Thymus (tissue), 11 donors: Measurements from ENCODE around the gene YPEL5. TPM values are rescaled to one million over a fixed set of nuclear protein-coding genes. Genes with fewer than 3 reads are reported as not detected.
A peak's percentile ranks its signal among the peaks of the same experiment; 100 is the strongest.

Experiments
- DNase-seq, 9 donors: peaks; one replicate each; pipeline ENCODE4 v3.0.0-alpha.2; 2013; ENCODE audit warnings: low spot score in 9 of 9, low read depth in 6 of 9, missing footprints in 1 of 9
- H3K27ac ChIP-seq, 2 donors: one replicate each; pipeline ENCODE4 v1.5.1; 2013; ENCODE audit warnings: control low read depth in 1 of 2, low read depth in 1 of 2, low read length in 1 of 2, mild to moderate bottlenecking in 1 of 2, moderate library complexity in 1 of 2
- H3K27me3 ChIP-seq, 2 donors: one replicate each; pipeline ENCODE4 v1.5.1; 2013; ENCODE audit warnings: low read length in 1 of 2; ENCODE audit not compliant: control insufficient read depth in 2 of 2, insufficient read depth in 1 of 2
- H3K36me3 ChIP-seq, 2 donors: one replicate each; pipeline ENCODE4 v1.5.1; 2013; ENCODE audit warnings: low read length in 1 of 2, mild to moderate bottlenecking in 1 of 2, moderate library complexity in 1 of 2; ENCODE audit not compliant: control insufficient read depth in 2 of 2, insufficient read depth in 2 of 2
- H3K4me1 ChIP-seq, 2 donors: one replicate each; pipeline ENCODE4 v1.5.1; 2013; ENCODE audit warnings: low read length in 2 of 2; ENCODE audit not compliant: control insufficient read depth in 2 of 2, insufficient read depth in 2 of 2
- H3K4me3 ChIP-seq, 2 donors: one replicate each; pipeline ENCODE4 v1.5.1; 2013; ENCODE audit warnings: low read length in 2 of 2, control low read depth in 1 of 2, mild to moderate bottlenecking in 1 of 2
- H3K9me3 ChIP-seq, 2 donors: one replicate each; pipeline ENCODE4 v1.5.1; 2013; ENCODE audit warnings: low read length in 1 of 2, mild to moderate bottlenecking in 1 of 2; ENCODE audit not compliant: control insufficient read depth in 2 of 2, insufficient read depth in 1 of 2
- WGBS: extraction: QIAGEN DNeasy Blood & Tissue Kit; methylation state at CpG from one replicate; pipeline ENCODE4 v1.1.7; 2013; 5-methylcytosine and 5-hydroxymethylcytosine counted together
- polyA plus RNA-seq: library from polyadenylated mRNA; stranded (reverse); fragments of 200-250 nt; gene quantifications from one replicate; pipeline ENCODE4 v1.2.3, GENCODE V29; 2013
- total RNA-seq: library from RNA; stranded (reverse); fragments of 120-200 nt; gene quantifications from one replicate; pipeline ENCODE4 v1.2.4, GENCODE V29; 2013
- donor health status: healthy.

The YPEL5 gene
- total and polyA plus RNA-seq, 2 donors: 77.3 to 133 TPM

DNA sequence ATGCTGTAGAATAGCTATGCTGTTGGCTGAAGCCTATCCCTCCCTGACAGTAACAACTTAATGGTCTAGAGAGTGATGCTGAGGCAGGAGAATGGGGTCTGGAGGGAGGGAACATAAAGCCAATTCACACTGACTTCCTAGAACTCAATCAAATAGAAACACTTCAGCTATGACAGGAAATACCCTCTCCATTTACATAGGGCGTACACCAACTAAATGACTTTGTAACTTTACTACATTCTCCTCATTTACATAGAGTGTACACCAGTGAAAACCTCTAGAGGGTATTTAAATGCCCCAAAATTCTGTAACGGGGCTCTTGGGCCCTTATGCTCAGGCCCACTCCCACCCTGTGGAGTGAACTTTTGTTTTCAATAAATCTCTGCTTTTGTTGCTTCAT, 41.5 kb downstream of the YPEL5 start:
- H3K9me3 ChIP-seq: peaks cover 0 to 1% of the 10 kb centered on the region in 2 donors
- no peak for DNase-seq
- 93% methylated on average over 2 of the region's 2 CpGs for WGBS
- H3K27me3 ChIP-seq: no peaks in the 10 kb centered on the region
- H3K4me1 ChIP-seq: no peaks in the 10 kb centered on the region
- no peak overlapping the region for H3K4me3 ChIP-seq
- H3K36me3 ChIP-seq: no peaks in the 10 kb centered on the region
- H3K27ac ChIP-seq: no peak overlapping the region

DNA sequence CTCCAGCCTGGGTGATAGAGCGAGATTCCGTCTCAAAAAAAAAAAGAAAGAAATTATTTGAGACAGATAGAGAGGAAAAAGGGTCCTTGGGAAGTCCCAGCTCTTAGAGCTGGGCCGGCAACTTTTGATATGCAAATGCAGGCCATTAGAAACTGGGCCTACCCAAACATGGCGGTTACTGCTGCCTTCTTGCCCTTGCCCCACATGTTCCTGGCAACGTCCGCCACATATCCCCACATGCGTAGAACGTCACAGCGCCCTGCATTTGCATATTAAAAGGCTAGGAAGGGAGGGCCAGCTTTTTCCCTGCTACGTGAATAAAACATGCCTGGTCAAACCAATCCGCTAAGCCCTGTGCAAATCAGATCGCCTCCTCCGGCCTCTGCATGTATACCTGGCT, 43.8 kb downstream of the YPEL5 start:
- Histone ChIP-seq H3K9me3 (peaks cover 0 to 1% of the 10 kb centered on the region in 2 donors), H3K27ac (no peak overlapping the region), H3K4me1 (no peaks in the 10 kb centered on the region), H3K27me3 (no peaks in the 10 kb centered on the region), H3K36me3 (no peaks in the 10 kb centered on the region), H3K4me3 (no peak overlapping the region)
- WGBS: 98% methylated on average over 13 of the region's 13 CpGs
- no peak for DNase-seq

- Histone ChIP-seq H3K4me1 (no peaks in the 10 kb centered on the region), H3K27me3 (no peaks in the 10 kb centered on the region), H3K9me3 (peaks cover 0 to 1% of the 10 kb centered on the region in 2 donors), H3K36me3 (no peaks in the 10 kb centered on the region), H3K4me3 (no peak overlapping the region), H3K27ac (no peak overlapping the region)
- 97% methylated on average over 10 of the region's 10 CpGs for WGBS
- no peak for DNase-seq
Measured at GRCh38 chr2:30191107-30191506, 44.3 kb downstream of the YPEL5 start.

DNA sequence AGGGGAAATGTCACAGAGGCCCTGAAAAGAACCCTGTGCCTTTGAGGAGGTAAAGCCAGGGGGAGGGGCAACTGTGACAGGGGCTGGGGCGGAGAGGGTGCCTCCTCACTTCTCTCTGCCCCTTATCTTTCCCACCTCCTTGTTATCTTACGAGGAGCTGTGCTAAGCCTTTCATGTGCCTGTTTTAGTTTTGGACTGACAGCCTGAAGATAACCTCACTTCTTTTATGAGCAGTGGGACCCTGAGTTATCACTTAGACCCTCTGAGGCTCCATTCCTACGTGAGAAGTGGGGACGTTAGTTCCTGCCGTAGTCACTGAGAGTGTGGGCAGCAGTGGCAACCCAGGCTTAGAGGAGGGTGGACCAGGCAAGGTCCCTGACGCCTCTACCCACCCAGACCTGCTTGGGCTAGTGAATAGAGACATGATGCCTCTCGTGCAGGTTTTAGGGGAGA, 45.0 kb downstream of the YPEL5 start:
- Histone ChIP-seq H3K27ac (no peak overlapping the region), H3K4me3 (no peak overlapping the region), H3K9me3 (peaks cover 0 to 1% of the 10 kb centered on the region in 2 donors), H3K36me3 (no peaks in the 10 kb centered on the region), H3K4me1 (no peaks in the 10 kb centered on the region), H3K27me3 (no peaks in the 10 kb centered on the region)
- WGBS: 93% methylated on average over 7 of the region's 7 CpGs
- peak in 1 of 9 donors; percentile 12 for DNase-seq

DNA sequence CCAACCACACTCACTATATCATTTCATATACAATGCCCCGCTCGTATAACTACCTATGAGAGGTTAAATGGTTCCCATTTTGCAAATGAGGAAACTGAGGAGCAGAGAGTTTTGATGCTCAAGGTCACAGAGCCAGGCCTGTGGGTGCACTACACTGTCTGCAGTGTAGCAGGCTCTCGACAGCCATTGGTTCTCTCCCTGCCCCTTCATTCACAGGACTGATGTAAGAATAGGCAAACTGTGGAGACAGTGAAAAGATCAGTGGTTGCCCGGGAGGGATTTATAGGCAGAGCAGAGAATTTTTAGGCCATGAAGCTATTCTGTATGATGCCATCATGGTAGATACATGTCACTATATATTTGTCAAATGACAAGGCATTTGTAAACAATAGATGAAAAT, 45.5 kb downstream of the YPEL5 start:
- Histone ChIP-seq H3K36me3 (no peaks in the 10 kb centered on the region), H3K27me3 (no peaks in the 10 kb centered on the region), H3K4me1 (no peaks in the 10 kb centered on the region), H3K27ac (no peak overlapping the region), H3K4me3 (no peak overlapping the region), H3K9me3 (peaks cover 0 to 1% of the 10 kb centered on the region in 2 donors)
- DNase-seq: no peak
- 98% methylated on average over 4 of the region's 4 CpGs for WGBS

GRCh38 chr2:30193104-30193681, 46.4 kb downstream of the YPEL5 start:
- H3K27ac ChIP-seq: no peak overlapping the region
- WGBS: 96% methylated on average over 13 of the region's 13 CpGs
- peaks cover 0 to 1% of the 10 kb centered on the region in 2 donors for H3K9me3 ChIP-seq
- H3K4me3 ChIP-seq: no peak overlapping the region
- H3K36me3 ChIP-seq: no peaks in the 10 kb centered on the region
- H3K4me1 ChIP-seq: no peaks in the 10 kb centered on the region
- no peak for DNase-seq
- no peaks in the 10 kb centered on the region for H3K27me3 ChIP-seq

DNA sequence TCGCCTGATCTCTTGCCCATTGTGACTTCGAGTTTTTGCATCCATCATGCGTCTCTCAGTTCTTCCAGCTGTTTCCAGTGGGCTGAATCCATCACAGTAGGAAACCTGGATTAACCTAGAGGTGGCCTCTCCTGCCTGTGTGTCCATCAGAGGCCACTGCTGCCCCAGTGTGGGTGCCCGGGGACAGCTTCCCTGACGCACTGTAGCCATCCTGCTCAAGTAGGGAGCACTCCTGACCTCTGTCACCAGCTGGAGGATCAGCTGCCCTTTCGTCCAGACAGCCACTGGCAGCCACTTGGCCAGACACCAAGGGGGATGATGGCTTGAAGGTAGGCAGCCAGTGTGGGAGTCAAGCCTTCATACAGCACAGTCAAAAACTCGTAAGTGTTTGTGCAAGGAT, 47.6 kb downstream of the YPEL5 start:
- Histone ChIP-seq H3K4me3 (no peak overlapping the region), H3K36me3 (no peaks in the 10 kb centered on the region), H3K4me1 (no peaks in the 10 kb centered on the region), H3K27me3 (no peaks in the 10 kb centered on the region), H3K27ac (no peak overlapping the region), H3K9me3 (peaks cover 0 to 1% of the 10 kb centered on the region in 2 donors)
- 97% methylated on average over 7 of the region's 7 CpGs for WGBS
- no peak for DNase-seq

DNA sequence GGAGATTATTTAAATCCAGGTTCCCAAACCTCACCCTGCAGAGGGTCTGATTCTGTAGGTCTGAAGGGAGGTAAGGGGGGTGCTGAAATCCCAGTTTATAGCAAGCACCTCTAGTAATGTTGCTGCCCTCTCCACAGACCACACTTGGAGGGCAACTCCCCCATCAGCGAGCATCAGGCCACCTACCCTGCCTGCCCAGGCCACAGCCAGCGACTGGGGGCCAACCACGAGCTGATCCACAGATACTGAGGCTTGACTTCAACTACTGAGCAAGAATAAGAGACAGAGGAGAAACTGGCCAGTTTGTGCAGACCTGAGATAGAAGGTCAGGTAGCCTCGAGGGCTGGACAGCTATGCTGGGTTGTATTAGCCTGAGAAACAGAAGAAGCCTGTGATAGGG, 48.2 kb downstream of the YPEL5 start:
- peaks cover 0 to 1% of the 10 kb centered on the region in 2 donors for H3K9me3 ChIP-seq
- no peaks in the 10 kb centered on the region for H3K36me3 ChIP-seq
- DNase-seq: no peak
- 30% methylated on average over 4 of the region's 4 CpGs for WGBS
- H3K27me3 ChIP-seq: no peaks in the 10 kb centered on the region
- H3K4me3 ChIP-seq: no peak overlapping the region
- H3K4me1 ChIP-seq: no peaks in the 10 kb centered on the region
- H3K27ac ChIP-seq: no peak overlapping the region

DNA sequence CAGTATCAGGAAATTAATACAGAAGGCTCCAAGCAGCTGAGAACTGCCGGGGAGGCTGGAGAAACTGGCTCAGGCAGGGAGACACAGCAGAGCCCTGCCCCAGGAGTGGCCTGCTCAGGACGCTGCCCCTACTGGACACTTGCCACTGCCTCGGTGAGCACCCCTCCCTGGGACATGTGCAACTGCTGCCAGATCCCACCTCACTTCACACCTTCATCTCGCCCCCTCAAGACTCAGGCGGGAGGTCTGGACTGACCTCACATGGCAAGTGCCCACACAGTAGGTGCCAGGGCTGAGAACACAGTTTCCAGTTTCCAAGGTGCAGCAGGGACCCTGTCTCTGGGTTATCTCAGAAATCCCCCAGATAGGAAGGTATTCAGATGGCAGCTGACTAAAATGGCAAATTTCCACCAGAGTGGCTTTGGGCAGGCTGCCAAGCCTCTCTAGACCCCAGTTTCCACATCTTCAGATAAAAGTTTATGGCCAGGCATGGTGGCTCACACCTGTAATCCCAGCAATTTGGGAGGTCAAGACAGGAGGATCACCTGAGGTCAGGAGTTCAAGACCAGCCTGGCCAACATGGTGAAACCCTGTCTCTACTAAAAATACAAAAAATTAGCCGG, 50.9 kb downstream of the YPEL5 start:
- H3K36me3 ChIP-seq: no peaks in the 10 kb centered on the region
- DNase-seq: no peak
- H3K27me3 ChIP-seq: no peaks in the 10 kb centered on the region
- H3K27ac ChIP-seq: no peak overlapping the region
- H3K4me3 ChIP-seq: no peak overlapping the region
- H3K9me3 ChIP-seq: no peaks in the 10 kb centered on the region
- H3K4me1 ChIP-seq: no peaks in the 10 kb centered on the region
- WGBS: 95% methylated on average over 6 of the region's 6 CpGs
